Measurements from ENCODE around the gene TMEM116. TPM values are rescaled to one million over a fixed set of nuclear protein-coding genes. Genes with fewer than 3 reads are reported as not detected.

TMEM116 gene
- total RNA-seq, 4 donors from 2014 or later, result 10.5 to 17.9 (median 14.5) TPM

GRCh38 chr12:111993292-111994150 is 19.4 kb downstream of the TMEM116 start:
- TF ChIP-seq CTCF (IDR thresholded peaks at IDR 0.05; ENCODE audit: low read depth), result no peak

- no peak for TF ChIP-seq CTCF (IDR thresholded peaks at IDR 0.05; ENCODE audit: low read depth)
These were observed 20.5 kb downstream of the TMEM116 start for GRCh38 chr12:111992464-111992863.

- no peak for TF ChIP-seq CTCF (IDR thresholded peaks at IDR 0.05; ENCODE audit: low read depth)
These were observed 21.0 kb downstream of the TMEM116 start for GRCh38 chr12:111991946-111992345.

GRCh38 chr12:111991535-111991934 is 21.4 kb downstream of the TMEM116 start:
- TF ChIP-seq CTCF (IDR thresholded peaks at IDR 0.05; ENCODE audit: low read depth), result no peak

GRCh38 chr12:111984820-111985219 is 28.1 kb downstream of the TMEM116 start:
- no peak for TF ChIP-seq CTCF (IDR thresholded peaks at IDR 0.05; ENCODE audit: low read depth)

GRCh38 chr12:111981987-111982386 is 31.0 kb downstream of the TMEM116 start:
- no peak for TF ChIP-seq CTCF (IDR thresholded peaks at IDR 0.05; ENCODE audit: low read depth)

GRCh38 chr12:111980598-111980997 is 32.4 kb downstream of the TMEM116 start:
- TF ChIP-seq CTCF (IDR thresholded peaks at IDR 0.05; ENCODE audit: low read depth), result no peak
